Ovary (tissue), 9 donors: ENCODE data around the gene YTHDF2. TPM values are rescaled to one million over a fixed set of nuclear protein-coding genes. Genes with fewer than 3 reads are reported as not detected.
"Not testable (repeated sequence)": the region's sequence is repeated elsewhere in the genome, so short reads cannot be mapped to it uniquely, and the experiment has no call there.

Experiments
- DNase-seq, 5 donors: peaks; one replicate each; pipeline ENCODE4 v3.0.0-alpha.2; 2019 to 2020
- H3K27ac ChIP-seq, 2 donors: fragments of 200-600 bp; one replicate each; pipeline versions ENCODE4 v1.5.1 to v1.8.0; 2019 to 2022
- H3K27me3 ChIP-seq: fragments of 200-600 bp; one replicate; pipeline ENCODE4 v1.8.0; 2022
- H3K36me3 ChIP-seq: fragments of 200-600 bp; sonication (generic); one replicate; pipeline ENCODE4 v1.5.1; 2019
- H3K4me1 ChIP-seq: one replicate; pipeline ENCODE4 v1.8.1; 2013; ENCODE audit warnings: mild to moderate bottlenecking, moderate library complexity; ENCODE audit not compliant: insufficient read depth
- H3K4me3 ChIP-seq: fragments of 200-600 bp; sonication (generic); one replicate; pipeline ENCODE4 v1.5.1; 2017
- H3K9me3 ChIP-seq, 2 donors: fragments of 200-600 bp in 1 of 2; sonication (generic) in 1 of 2; one replicate each; pipeline versions ENCODE4 v1.5.1 to v1.8.1; 2013 to 2019; ENCODE audit warnings: mild to moderate bottlenecking in 1 of 2, moderate library complexity in 1 of 2
- EP300 ChIP-seq: sonication (generic); formaldehyde crosslinking; IDR thresholded peaks from one replicate; pipeline ENCODE4 v1.6.1; 2017; ENCODE audit warnings: antibody characterized with exemption
- POLR2A ChIP-seq: fragments of 450-650 bp; IDR thresholded peaks from one replicate; pipeline ENCODE4 v1.6.1; 2017; ENCODE audit warnings: antibody characterized with exemption, mild to moderate bottlenecking, moderate library complexity
- WGBS, 3 donors: extraction: QIAGEN DNeasy Blood & Tissue Kit in 1 of 3; methylation state at CpG; one replicate each; pipeline versions ENCODE4 v1.1.5 to v1.1.7; 2013 to 2017; 5-methylcytosine and 5-hydroxymethylcytosine counted together
- intact Hi-C, 4 donors: fragments of 100-400 bp; cut with DNase I; formaldehyde crosslinking; loops; one replicate each; pipeline versions ENCODE4 v1.11.0 to v1.15.1; 2022 to 2023
- polyA plus RNA-seq, 2 donors: library from polyadenylated mRNA; stranded (reverse); fragments of 200-250 nt in 1 of 2; fragments of 350-450 nt in 1 of 2; fragmentation: Illumina TruSeq in 1 of 2; extraction: RNeasy Lipid Tissue Mini Kit (QIAGEN cat#74804) in 1 of 2; gene quantifications; one replicate each; pipeline ENCODE4 v1.2.3, GENCODE V29; 2013 to 2014
- total RNA-seq, 7 donors: library from RNA; depleted of rRNA in 2 of 7; stranded (reverse); fragments of >200 nt in 2 of 7; fragmentation: NEBNext Ultra II Directional in 3 of 7; extraction: Animal tissue kit (Norgen Biotek cat#: 25700) in 3 of 7; gene quantifications; one replicate each; pipeline versions ENCODE4 v1.1.0 to v1.2.4, GENCODE V29; 2016 to 2023
- TF ChIP-seq, protein P1 (sequence below), 3 donors: fragments of 450-650 bp in 2 of 3; fragments of 200-600 bp in 1 of 3; IDR thresholded peaks; one replicate each; pipeline versions ENCODE4 v1.5.1 to v1.8.0; 2016 to 2022; ENCODE audit warnings: antibody characterized with exemption in 3 of 3, mild to moderate bottlenecking in 1 of 3
- donor health status: DM: no; HTN: no; CAD: no; lungs with moderate emphysema.
- donor health status: DM: no; HTN: no; CAD: no.
- donor health status: Bipolar disorder and iron deficiency.
- donor health status: DM: yes; HTN: yes; CAD: no.
- donor health status: DM: no; HTN: no; CAD: no.
- donor health status: DM: yes; HTN: yes; CAD: no.

YTHDF2 gene
- total and polyA plus RNA-seq, 9 donors = 25.8 to 70.2 (median 54.8) TPM

DNA sequence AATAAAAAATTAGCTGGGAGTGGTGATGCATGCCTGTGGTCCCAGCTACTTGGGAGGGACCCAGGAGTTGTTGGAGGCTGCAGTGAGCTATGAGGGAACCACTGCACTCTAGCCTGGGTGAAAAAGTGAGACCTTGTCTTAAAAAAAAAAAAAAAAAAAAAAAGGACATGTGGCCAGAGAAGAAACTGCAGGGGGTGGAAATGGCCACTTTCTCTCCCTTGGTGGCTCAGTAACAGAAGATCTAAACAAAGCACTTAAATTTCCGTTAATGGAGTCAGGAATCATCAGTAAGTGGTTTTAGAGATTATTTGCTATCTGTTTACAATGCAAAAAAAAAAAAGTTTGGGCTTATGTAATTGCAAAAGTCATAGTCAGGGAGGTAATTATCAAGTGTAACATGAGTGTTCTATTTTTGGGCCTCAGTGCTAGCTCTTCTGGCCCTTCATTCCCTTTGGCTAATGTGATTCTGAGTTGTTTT lies 55.9 kb downstream of the YTHDF2 start:
- TF ChIP-seq EP300 (no peak), POLR2A (no peak)
- TF ChIP-seq, protein P1, sequence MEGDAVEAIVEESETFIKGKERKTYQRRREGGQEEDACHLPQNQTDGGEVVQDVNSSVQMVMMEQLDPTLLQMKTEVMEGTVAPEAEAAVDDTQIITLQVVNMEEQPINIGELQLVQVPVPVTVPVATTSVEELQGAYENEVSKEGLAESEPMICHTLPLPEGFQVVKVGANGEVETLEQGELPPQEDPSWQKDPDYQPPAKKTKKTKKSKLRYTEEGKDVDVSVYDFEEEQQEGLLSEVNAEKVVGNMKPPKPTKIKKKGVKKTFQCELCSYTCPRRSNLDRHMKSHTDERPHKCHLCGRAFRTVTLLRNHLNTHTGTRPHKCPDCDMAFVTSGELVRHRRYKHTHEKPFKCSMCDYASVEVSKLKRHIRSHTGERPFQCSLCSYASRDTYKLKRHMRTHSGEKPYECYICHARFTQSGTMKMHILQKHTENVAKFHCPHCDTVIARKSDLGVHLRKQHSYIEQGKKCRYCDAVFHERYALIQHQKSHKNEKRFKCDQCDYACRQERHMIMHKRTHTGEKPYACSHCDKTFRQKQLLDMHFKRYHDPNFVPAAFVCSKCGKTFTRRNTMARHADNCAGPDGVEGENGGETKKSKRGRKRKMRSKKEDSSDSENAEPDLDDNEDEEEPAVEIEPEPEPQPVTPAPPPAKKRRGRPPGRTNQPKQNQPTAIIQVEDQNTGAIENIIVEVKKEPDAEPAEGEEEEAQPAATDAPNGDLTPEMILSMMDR (IDR thresholded peaks at IDR 0.05) = no peak
- intact Hi-C loops = loop anchor here in 2 of 4 donors (5.0 to 10.0 kb wide), 2 partner anchors 72 to 75 kb away; no protein-coding TSS in a partner anchor
- 82 to 84% (median 82%) methylated on average over 1 of the region's 1 CpG for WGBS, 3 donors
- Histone ChIP-seq H3K9me3 (no peaks in the 10 kb centered on the region), H3K27ac (no peak overlapping the region), H3K36me3 (no peaks in the 10 kb centered on the region), H3K27me3 (no peaks in the 10 kb centered on the region), H3K4me1 (no peaks in the 10 kb centered on the region), H3K4me3 (no peak overlapping the region)
- DNase-seq = no peak

DNA sequence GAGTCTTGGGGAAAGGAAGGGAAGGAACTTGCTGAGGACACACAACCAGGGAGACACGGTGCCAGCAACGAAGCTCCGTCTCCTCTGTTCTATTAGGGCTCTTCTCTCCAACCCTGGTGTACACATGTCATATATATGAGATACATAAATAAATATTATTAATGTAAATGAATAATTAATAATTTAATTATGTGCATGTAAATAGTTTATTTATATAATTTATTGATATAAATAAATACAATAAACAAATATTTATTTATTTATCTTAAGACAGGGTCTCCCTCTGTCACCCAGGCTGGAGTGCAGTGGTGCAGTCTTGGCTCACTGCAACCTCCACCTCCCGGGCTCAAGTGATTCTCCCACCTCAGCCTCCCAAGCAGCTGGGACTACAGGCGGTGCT lies 57.8 kb downstream of the YTHDF2 start:
- not testable (repeated sequence) for DNase-seq, H3K9me3 ChIP-seq, H3K4me3 ChIP-seq, H3K36me3 ChIP-seq, H3K4me1 ChIP-seq, H3K27me3 ChIP-seq, H3K27ac ChIP-seq
- WGBS, 3 donors = 92 to 93% (median 93%) methylated on average over 5 of the region's 5 CpGs
- intact Hi-C loops = loop anchor here in 2 of 4 donors (5.0 to 10.0 kb wide), 2 partner anchors 70 to 73 kb away; no protein-coding TSS in a partner anchor

DNA sequence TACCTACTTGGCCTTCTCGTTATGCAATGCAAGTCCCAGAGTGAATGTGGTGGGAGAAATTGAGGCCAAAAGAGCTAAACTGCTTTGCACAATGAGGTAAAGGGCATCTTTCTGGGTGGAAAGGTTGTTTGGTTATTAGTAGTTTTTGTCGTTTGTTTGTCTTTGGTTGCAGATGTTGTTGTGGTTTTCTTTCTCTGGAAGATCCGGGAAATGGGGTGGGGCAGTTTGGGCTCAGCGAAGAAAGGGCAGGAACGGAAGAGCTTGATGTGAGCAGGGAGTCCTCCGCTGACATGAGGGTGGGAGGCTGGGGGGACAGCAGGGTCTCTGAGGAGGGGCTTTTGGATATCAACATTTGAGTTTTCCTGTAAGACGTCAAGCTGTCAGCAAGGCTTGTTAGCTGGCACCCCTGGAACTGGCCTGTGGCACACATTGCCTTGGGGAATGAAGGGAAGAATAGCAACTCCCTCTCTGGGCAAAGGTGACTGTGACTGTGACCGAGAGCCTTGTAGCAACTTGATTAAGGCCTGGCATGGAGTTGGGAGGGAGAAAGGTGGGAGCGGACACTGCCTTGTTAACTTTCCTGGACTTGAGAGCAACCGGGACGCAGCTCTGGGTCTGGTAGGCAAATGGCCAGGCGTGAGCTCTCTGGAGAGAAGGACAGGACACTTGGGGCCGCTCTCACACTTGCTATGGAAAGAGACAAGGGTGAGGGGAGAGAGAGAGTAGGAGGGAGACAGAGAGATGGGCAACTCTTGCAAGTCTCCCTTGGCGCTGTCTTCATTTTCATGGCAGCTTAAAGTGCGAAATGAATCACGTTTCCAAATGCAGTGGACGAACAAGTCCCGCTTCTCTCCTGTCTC lies 59.8 kb downstream of the YTHDF2 start:
- intact Hi-C loops = loop anchor here in 1 of 4 donors (10.0 kb wide), 1 partner anchor 68 kb away; no protein-coding TSS in a partner anchor
- H3K36me3 ChIP-seq = no peaks in the 10 kb centered on the region
- H3K27ac ChIP-seq = no peak overlapping the region
- no peak for TF ChIP-seq EP300
- TF ChIP-seq POLR2A = no peak
- TF ChIP-seq, protein P1 (IDR thresholded peaks at IDR 0.05) = no peak
- 45 to 52% (median 49%) methylated on average over 18 of the region's 18 CpGs for WGBS, 3 donors
- no peaks in the 10 kb centered on the region for H3K4me1 ChIP-seq
- DNase-seq = no peak
- no peak overlapping the region for H3K4me3 ChIP-seq
- no peaks in the 10 kb centered on the region for H3K27me3 ChIP-seq
- no peaks in the 10 kb centered on the region for H3K9me3 ChIP-seq

DNA sequence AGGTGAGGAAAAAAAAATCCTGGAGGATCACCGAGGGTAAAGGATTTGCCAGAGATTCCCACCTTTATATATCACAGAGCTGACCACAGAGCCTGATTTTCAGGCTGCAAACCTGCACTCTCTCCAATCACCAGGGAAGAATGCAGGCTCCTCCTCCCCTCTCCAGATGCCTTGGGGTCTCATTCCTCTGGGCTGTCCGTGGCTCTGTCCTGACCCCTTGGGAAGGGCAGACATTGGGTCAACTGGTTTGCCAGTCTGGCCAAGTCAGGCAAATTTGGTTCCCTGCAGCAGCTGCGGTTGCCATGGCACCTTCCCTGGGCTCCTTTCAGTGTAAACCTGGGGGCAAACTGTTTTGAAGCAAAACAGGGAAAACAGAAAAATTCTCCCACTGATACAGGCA lies 63.6 kb downstream of the YTHDF2 start:
- H3K9me3 ChIP-seq = no peaks in the 10 kb centered on the region
- H3K4me1 ChIP-seq = no peaks in the 10 kb centered on the region
- no peak overlapping the region for H3K4me3 ChIP-seq
- H3K36me3 ChIP-seq = no peaks in the 10 kb centered on the region
- no peak for DNase-seq
- H3K27me3 ChIP-seq = no peaks in the 10 kb centered on the region
- H3K27ac ChIP-seq = no peak overlapping the region
- 27 to 30% (median 29%) methylated on average over 3 of the region's 3 CpGs for WGBS, 3 donors
- intact Hi-C loops = no loop called here
- TF ChIP-seq EP300 (no peak), POLR2A (no peak)
- TF ChIP-seq, protein P1 (IDR thresholded peaks at IDR 0.05) = no peak

DNA sequence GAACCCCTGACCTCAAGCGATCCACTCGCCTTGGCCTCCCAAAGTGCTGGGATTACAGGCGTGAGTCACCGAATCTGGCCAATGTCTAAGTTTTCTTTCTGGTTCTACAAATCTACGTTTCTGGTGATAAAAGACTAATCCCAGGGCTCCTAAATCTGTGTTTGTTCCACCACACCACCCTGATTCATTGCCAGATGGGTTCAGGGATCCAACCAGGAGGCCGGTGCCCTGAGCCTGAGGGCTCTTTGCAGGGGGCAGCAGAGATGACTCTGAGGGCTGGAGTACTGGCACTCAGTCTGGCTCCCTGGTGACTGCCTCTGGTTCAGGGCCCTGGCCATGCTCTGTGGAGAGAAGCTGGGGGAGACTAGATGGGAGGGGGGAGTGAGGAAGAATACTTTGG lies 64.7 kb downstream of the YTHDF2 start:
- WGBS, 3 donors = 84 to 87% (median 86%) methylated on average over 6 of the region's 6 CpGs
- Histone ChIP-seq H3K27ac (no peak overlapping the region), H3K9me3 (no peaks in the 10 kb centered on the region), H3K4me3 (no peak overlapping the region), H3K27me3 (no peaks in the 10 kb centered on the region), H3K4me1 (no peaks in the 10 kb centered on the region), H3K36me3 (no peaks in the 10 kb centered on the region)
- TF ChIP-seq POLR2A (no peak), EP300 (no peak)
- TF ChIP-seq, protein P1 (IDR thresholded peaks at IDR 0.05) = no peak
- no peak for DNase-seq
- intact Hi-C loops = no loop called here
